ENCODE results near the gene DDIT3. TPM values are rescaled to one million over a fixed set of nuclear protein-coding genes. Genes with fewer than 3 reads are reported as not detected.

The DDIT3 gene
- total and polyA plus RNA-seq, 8 donors: 8.5 to 52.7 (median 9.9) TPM

DNA sequence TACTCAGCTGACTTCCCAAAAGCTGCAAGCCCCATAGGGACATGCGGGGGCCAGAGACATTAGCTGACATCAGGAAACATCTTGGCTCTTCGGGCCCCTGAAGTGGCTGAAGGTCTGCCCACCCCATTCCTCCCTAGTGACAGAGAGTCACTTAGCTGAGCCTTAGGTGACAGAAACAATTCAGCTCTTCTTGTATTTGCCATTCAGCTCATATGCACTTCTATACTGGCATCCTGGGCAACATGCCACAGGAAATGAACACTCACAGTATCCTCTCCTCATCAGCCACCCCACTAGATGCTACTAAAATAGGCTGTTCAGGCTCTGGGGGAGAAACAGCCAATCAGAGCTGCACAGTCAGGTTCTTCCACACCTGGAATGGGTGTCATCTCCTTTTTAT, 23.3 kb upstream of the DDIT3 start:
- no peak for ATAC-seq
- 81 to 86% methylated on average over 2 of the region's 2 CpGs for WGBS, 2 donors

GRCh38 chr12:57541717-57542116, 21.4 kb upstream of the DDIT3 start:
- H3K9me3 ChIP-seq: no peaks in the 10 kb centered on the region
- ATAC-seq (no peak), FAIRE-seq (no peak), DNase-seq (no peak)
- peaks cover 0 to 12% (median 5%) of the 10 kb centered on the region in 3 donors for H3K4me1 ChIP-seq
- peaks cover 0 to 16% (median 3%) of the 10 kb centered on the region in 3 donors for H3K36me3 ChIP-seq
- H3K4me3 ChIP-seq: no peak overlapping the region
- intact Hi-C loops (cut with DNase I): no loop called here
- TF ChIP-seq, protein P1, sequence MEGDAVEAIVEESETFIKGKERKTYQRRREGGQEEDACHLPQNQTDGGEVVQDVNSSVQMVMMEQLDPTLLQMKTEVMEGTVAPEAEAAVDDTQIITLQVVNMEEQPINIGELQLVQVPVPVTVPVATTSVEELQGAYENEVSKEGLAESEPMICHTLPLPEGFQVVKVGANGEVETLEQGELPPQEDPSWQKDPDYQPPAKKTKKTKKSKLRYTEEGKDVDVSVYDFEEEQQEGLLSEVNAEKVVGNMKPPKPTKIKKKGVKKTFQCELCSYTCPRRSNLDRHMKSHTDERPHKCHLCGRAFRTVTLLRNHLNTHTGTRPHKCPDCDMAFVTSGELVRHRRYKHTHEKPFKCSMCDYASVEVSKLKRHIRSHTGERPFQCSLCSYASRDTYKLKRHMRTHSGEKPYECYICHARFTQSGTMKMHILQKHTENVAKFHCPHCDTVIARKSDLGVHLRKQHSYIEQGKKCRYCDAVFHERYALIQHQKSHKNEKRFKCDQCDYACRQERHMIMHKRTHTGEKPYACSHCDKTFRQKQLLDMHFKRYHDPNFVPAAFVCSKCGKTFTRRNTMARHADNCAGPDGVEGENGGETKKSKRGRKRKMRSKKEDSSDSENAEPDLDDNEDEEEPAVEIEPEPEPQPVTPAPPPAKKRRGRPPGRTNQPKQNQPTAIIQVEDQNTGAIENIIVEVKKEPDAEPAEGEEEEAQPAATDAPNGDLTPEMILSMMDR (IDR thresholded peaks at IDR 0.05): no peak
- H3K27ac ChIP-seq: no peak overlapping the region
- no peaks in the 10 kb centered on the region for H3K27me3 ChIP-seq
- 86 to 87% methylated on average over 2 of the region's 2 CpGs for WGBS, 2 donors

More for the DNA sequence above, 23.3 kb upstream of the DDIT3 start:
- intact Hi-C loops (cut with DNase I): no loop called here
- Histone ChIP-seq H3K9me3 (no peaks in the 10 kb centered on the region), H3K36me3 (peaks cover 0 to 6% (median 3%) of the 10 kb centered on the region in 3 donors), H3K27me3 (no peaks in the 10 kb centered on the region), H3K4me1 (peaks cover 0 to 12% (median 5%) of the 10 kb centered on the region in 3 donors), H3K27ac (no peak overlapping the region), H3K4me3 (no peak overlapping the region)
- FAIRE-seq: no peak
- no peak for DNase-seq
- TF ChIP-seq, protein P1 (IDR thresholded peaks at IDR 0.05): no peak

- Histone ChIP-seq H3K4me1 (peaks cover 0 to 11% (median 5%) of the 10 kb centered on the region in 3 donors), H3K9me3 (no peaks in the 10 kb centered on the region), H3K27me3 (no peaks in the 10 kb centered on the region), H3K4me3 (no peak overlapping the region), H3K36me3 (peaks cover 0 to 16% (median 3%) of the 10 kb centered on the region in 3 donors), H3K27ac (no peak overlapping the region)
- FAIRE-seq (no peak), DNase-seq (no peak), ATAC-seq (no peak)
- TF ChIP-seq, protein P1 (IDR thresholded peaks at IDR 0.05): no peak
- WGBS, 2 donors: 40 to 43% methylated on average over 2 of the region's 2 CpGs
- intact Hi-C loops (cut with DNase I): no loop called here
Measured at GRCh38 chr12:57541001-57541400, 20.7 kb upstream of the DDIT3 start.

- H3K4me1 ChIP-seq: no peaks in the 10 kb centered on the region
- no peak overlapping the region for H3K4me3 ChIP-seq
- TF ChIP-seq, protein P1 (IDR thresholded peaks at IDR 0.05): no peak
- H3K36me3 ChIP-seq: peaks cover 0 to 25% (median 11%) of the 10 kb centered on the region in 3 donors
- intact Hi-C loops (cut with DNase I): no loop called here
- no peak for ATAC-seq
- no peaks in the 10 kb centered on the region for H3K27me3 ChIP-seq
- WGBS, 2 donors: 74 to 76% methylated on average over 5 of the region's 5 CpGs
- H3K27ac ChIP-seq: no peak overlapping the region
- no peak for DNase-seq
- no peak for FAIRE-seq
- no peaks in the 10 kb centered on the region for H3K9me3 ChIP-seq
Measured at GRCh38 chr12:57539134-57539768, 18.9 kb upstream of the DDIT3 start.

DNA sequence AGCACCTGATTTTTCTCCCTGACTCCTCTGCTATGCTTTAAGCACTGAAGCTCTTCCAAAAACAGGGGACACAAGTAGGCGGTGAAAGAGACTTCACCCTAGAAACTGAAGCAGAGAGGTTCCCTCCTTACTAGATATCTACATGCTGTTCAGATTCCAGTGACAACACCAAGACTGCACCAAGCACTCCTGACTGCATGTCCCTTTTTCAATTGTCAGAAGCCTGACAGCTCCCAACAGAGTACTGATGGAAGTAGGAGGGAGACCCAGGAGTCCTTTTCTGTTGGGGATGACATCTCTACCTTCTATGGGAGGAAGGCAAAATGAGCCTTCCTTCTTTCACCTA, 16.3 kb upstream of the DDIT3 start:
- Histone ChIP-seq H3K4me1 (no peaks in the 10 kb centered on the region), H3K27me3 (no peaks in the 10 kb centered on the region), H3K27ac (no peak overlapping the region), H3K9me3 (no peaks in the 10 kb centered on the region), H3K36me3 (peaks cover 2 to 47% (median 22%) of the 10 kb centered on the region in 3 donors), H3K4me3 (no peak overlapping the region)
- no peak for ATAC-seq
- TF ChIP-seq, protein P1 (IDR thresholded peaks at IDR 0.05): no peak
- FAIRE-seq: no peak
- 98 to 100% methylated on average over 1 of the region's 1 CpG for WGBS, 2 donors
- intact Hi-C loops (cut with DNase I): no loop called here
- DNase-seq: no peak
